H1 (cell line): Measurements from ENCODE around the gene ACYP2. TPM values are rescaled to one million over a fixed set of nuclear protein-coding genes. Genes with fewer than 3 reads are reported as not detected.

Source experiments
- CHD7 ChIP-seq: fragments of 300-600 bp; sonication (generic); IDR thresholded peaks from 2 replicates; pipeline ENCODE4 v1.7.1; 2012; ENCODE audit warnings: low read length, moderate library complexity, mild to moderate bottlenecking, inconsistent platforms; ENCODE audit not compliant: insufficient replicate concordance
- polyA plus RNA-seq, 7 experiments: library from polyadenylated mRNA; depleted of rRNA in 3 of 7; stranded (reverse) in 5 of 7; unstranded in 2 of 7; fragments of >200 nt in 5 of 7; fragments of 200-250 nt in 2 of 7; gene quantifications; 1 replicate in 5 of 7; 2 replicates in 1 of 7; 4 replicates in 1 of 7; pipeline versions ENCODE4 v1.2.1 to v1.2.3, GENCODE V29; 2011 to 2013; ENCODE audit warnings: missing spikeins in 2 of 7, mixed read lengths in 2 of 7
- total RNA-seq: library from RNA; stranded (reverse); fragmentation: NEBNext Ultra II Directional; extraction: Animal tissue kit (Norgen Biotek cat#: 25700); gene quantifications from 2 replicates; pipeline ENCODE4 v1.2.1, GENCODE V29; 2021

Gene ACYP2
- total and polyA plus RNA-seq, 2 of the 8 experiments (the other 6 are each of a cell fraction or from before 2014, with no cell fraction given): 3.4 to 4.4 TPM

- peak; percentile 54 for TF ChIP-seq CHD7
- TF ChIP-seq, all 59 proteins: peak for 1
These were observed 175.1 kb downstream of the ACYP2 start (continued) for GRCh38 chr2:54290356-54291025.
